K562 (cell line): Measurements from ENCODE around the gene TRIM2. TPM values are rescaled to one million over a fixed set of nuclear protein-coding genes. Genes with fewer than 3 reads are reported as not detected.

Source experiments
- ATAC-seq: fragments of 200-7000 bp; cut with Tn5 transposase; 3 replicates; pipeline ENCODE4 v1.9.1; 2020; ENCODE audit warnings: moderate library complexity
- BruUV-seq: library from RNA; stranded (reverse); fragments of 400-500 nt; replicated peaks from 2 replicates; lab custom pipeline; 2021; lab: Mats Ljungman, UMichigan
- CTCF ChIA-PET: fragments of 300-600 bp; formaldehyde crosslinking; extraction: SDS; loops from one replicate; lab custom pipeline; 2021; ENCODE audit warnings: low intra/inter-chr PET ratio; lab: Yijun Ruan, JAX
- POLR2A ChIA-PET: fragments of 300-600, 350-650 bp; sonication (Branson Sonifier 250); formaldehyde crosslinking; extraction: SDS; loops from one replicate; lab custom pipeline; 2021; ENCODE audit warnings: antibody characterized with exemption, inconsistent platforms; lab: Yijun Ruan, JAX
- DNase-seq, 4 experiments: peaks; one replicate each; pipeline versions ENCODE4 v3.0.0 to v3.0.0-alpha.2; 2011 to 2018; ENCODE audit warnings: low spot score in 3 of 4, mixed read lengths in 3 of 4; ENCODE audit errors: extremely low read depth in 1 of 4
- FAIRE-seq: peaks from 2 replicates; lab custom pipeline; 2011; peaks lifted over from hg19 to GRCh38; lab: Jason Lieb, UNC
- H2AFZ ChIP-seq: 2 replicates; pipeline ENCODE4 v1.6.0; 2011; ENCODE audit warnings: low read depth, low read length, control low read depth, inconsistent platforms
- H3K27ac ChIP-seq: fragments of 200-600 bp; 3 replicates; pipeline ENCODE4 v1.8.0; 2011; ENCODE audit warnings: low read depth, mild to moderate bottlenecking, control low read depth, inconsistent platforms, low read length, moderate library complexity, mixed read lengths; ENCODE audit errors: extremely low read depth
- H3K27me3 ChIP-seq, 2 experiments: fragments of 300-600 bp in 1 of 2; 2 replicates in 1 of 2; 3 replicates in 1 of 2; pipeline versions ENCODE4 v1.6.0 to v1.8.0; 2011; ENCODE audit warnings: inconsistent platforms in 2 of 2, low read length in 2 of 2, mild to moderate bottlenecking in 1 of 2, mixed read lengths in 1 of 2, moderate library complexity in 1 of 2; ENCODE audit not compliant: control insufficient read depth in 2 of 2, insufficient read depth in 2 of 2
- H3K36me3 ChIP-seq: fragments of 300-600 bp; 3 replicates; pipeline ENCODE4 v1.8.0; 2011; ENCODE audit warnings: mild to moderate bottlenecking, low read length, inconsistent platforms; ENCODE audit not compliant: control insufficient read depth, insufficient read depth
- H3K4me1 ChIP-seq, 2 experiments: fragments of 200-600 bp in 1 of 2; replicated peaks in 1 of 2; 2 replicates in 1 of 2; 3 replicates in 1 of 2; pipeline versions ENCODE4 v1.5.1 to v1.8.0; 2011; ENCODE audit warnings: inconsistent platforms in 2 of 2, low read length in 2 of 2, mild to moderate bottlenecking in 1 of 2, mixed read lengths in 1 of 2, moderate library complexity in 1 of 2; ENCODE audit not compliant: control insufficient read depth in 2 of 2, insufficient read depth in 2 of 2
- H3K4me2 ChIP-seq: 2 replicates; pipeline ENCODE4 v1.6.1; 2011; ENCODE audit warnings: low read length, control low read depth, inconsistent platforms, mixed read lengths; ENCODE audit not compliant: insufficient read depth
- H3K4me3 ChIP-seq: fragments of 200-600 bp; sonication (generic), shearing (Covaris generic); 2 replicates; pipeline ENCODE4 v1.5.1; 2016; ENCODE audit warnings: control low read depth, inconsistent platforms
- H3K79me2 ChIP-seq: fragments of 200-600 bp; 3 replicates; pipeline ENCODE4 v1.8.0; 2011; ENCODE audit warnings: low read length, inconsistent platforms; ENCODE audit not compliant: control insufficient read depth, insufficient read depth
- H3K9ac ChIP-seq, 2 experiments: 2 replicates each; pipeline versions ENCODE4 v1.6.0 to v1.6.1; 2011; ENCODE audit warnings: low read depth in 2 of 2, low read length in 2 of 2, control low read depth in 1 of 2, inconsistent platforms in 1 of 2, mild to moderate bottlenecking in 1 of 2, mixed read lengths in 1 of 2; ENCODE audit not compliant: insufficient read depth in 1 of 2
- H3K9me1 ChIP-seq: one replicate; pipeline ENCODE4 v1.6.0; 2011; ENCODE audit warnings: inconsistent platforms, mild to moderate bottlenecking, low read length, moderate library complexity; ENCODE audit not compliant: control insufficient read depth, insufficient read depth
- H3K9me3 ChIP-seq: replicated peaks from 2 replicates; pipeline ENCODE4 v1.5.1; 2011; ENCODE audit warnings: low read depth, low read length, inconsistent platforms; ENCODE audit not compliant: control insufficient read depth, insufficient read depth
- H4K20me1 ChIP-seq: replicated peaks from 2 replicates; pipeline ENCODE4 v1.6.1; 2011; ENCODE audit warnings: low read length, inconsistent platforms, mixed read lengths; ENCODE audit not compliant: control insufficient read depth, insufficient read depth
- BCL6 ChIP-seq: fragments of 250-450 bp; sonication (Bioruptor Pico); IDR thresholded peaks from 2 replicates; pipeline ENCODE4 v1.4.0; 2020
- C11orf30 ChIP-seq: fragments of 450-650 bp; IDR thresholded peaks from 2 replicates; pipeline ENCODE4 v1.6.1; 2016; ENCODE audit warnings: low read depth, mild to moderate bottlenecking
- CBX1 ChIP-seq: sonication (generic); IDR thresholded peaks from 2 replicates; pipeline ENCODE4 v1.6.1; 2016; ENCODE audit warnings: antibody characterized with exemption, low read depth, mild to moderate bottlenecking
- HNRNPLL ChIP-seq: fragments of 200-400 bp; formaldehyde crosslinking; IDR thresholded peaks from 2 replicates; pipeline ENCODE4 v1.6.1; 2017; ENCODE audit warnings: low read length, low read depth, mild to moderate bottlenecking; ENCODE audit not compliant: poor library complexity, severe bottlenecking
- NFYB ChIP-seq: IDR thresholded peaks from 2 replicates; pipeline ENCODE4 v1.6.1; 2011; ENCODE audit warnings: mild to moderate bottlenecking, moderate library complexity; ENCODE audit not compliant: insufficient read length; ENCODE audit errors: extremely low read depth
- PTRF ChIP-seq: fragments of 450-650 bp; IDR thresholded peaks from 2 replicates; pipeline ENCODE4 v1.6.1; 2016; ENCODE audit warnings: mild to moderate bottlenecking, missing genetic modification characterization, missing compliant biosample characterization
- SMARCA4 ChIP-seq: fragments of 450-650 bp; IDR thresholded peaks from 2 replicates; pipeline ENCODE4 v1.6.1; 2016
- TBP ChIP-seq: optimal IDR thresholded peaks from 2 replicates; pipeline ENCODE3; 2011; ENCODE audit warnings: low read depth, low read length, improper control_type of control experiment
- TEAD1 ChIP-seq, 2 experiments: fragments of 450-650 bp in 1 of 2; sonication (generic) in 1 of 2; formaldehyde crosslinking; IDR thresholded peaks; 2 replicates each; pipeline versions ENCODE4 v1.4.0 to v1.8.0; 2020 to 2022; ENCODE audit warnings: mild to moderate bottlenecking in 2 of 2, missing genetic modification reagents in 1 of 2
- TRIM28 ChIP-seq: fragments of 450-650 bp; IDR thresholded peaks from 2 replicates; pipeline ENCODE4 v1.6.1; 2017
- WGBS: fragments of 100-300 bp; shearing (Covaris generic); methylation state at CpG from one replicate; pipeline ENCODE4 v1.1.6; 2016; ENCODE audit warnings: low coverage, mixed read lengths; ENCODE audit not compliant: insufficient coverage; ENCODE audit errors: missing lambda C conversion rate; 5-methylcytosine and 5-hydroxymethylcytosine counted together
- in situ Hi-C: fragments of 300-500 bp; cut with MboI; formaldehyde crosslinking; loops from 4 replicates; pipeline ENCODE4 v1.15.0; 2018; ENCODE audit warnings: inconsistent platforms, mixed read lengths
- intact Hi-C: fragments of 100-400 bp; cut with micrococcal nuclease; formaldehyde crosslinking; loops from 2 replicates; pipeline ENCODE4 v1.14.2; 2022
- polyA plus RNA-seq, 8 experiments: library from polyadenylated mRNA; depleted of rRNA in 4 of 8; stranded (reverse) in 5 of 8; unstranded in 3 of 8; fragments of >200 nt; fragmentation: Nextera tagmentation in 2 of 8; fragmentation: Illumina TruSeq in 1 of 8; extraction: Ambion mirVana in 2 of 8; extraction: Trizol in 1 of 8; gene quantifications; 2 replicates each; pipeline versions ENCODE4 v1.2.1 to v1.2.3, GENCODE V29; 2011 to 2014; ENCODE audit warnings: inconsistent platforms in 1 of 8, missing spikeins in 1 of 8
- total RNA-seq, 7 experiments: library from RNA; depleted of rRNA in 6 of 7; stranded (reverse); fragments of >200 nt in 6 of 7; fragmentation: Illumina TruSeq in 2 of 7; extraction: Trizol in 2 of 7; gene quantifications; 2 replicates each; pipeline versions ENCODE4 v1.2.1 to v1.2.3, GENCODE V29; 2011 to 2021; ENCODE audit warnings: low replicate concordance in 1 of 7
- TF ChIP-seq, protein P1 (sequence below), 2 experiments: fragments of 250-450 bp in 1 of 2; fragments of 450-650 bp in 1 of 2; sonication (Bioruptor Pico) in 1 of 2; IDR thresholded peaks; 2 replicates each; pipeline versions ENCODE4 v1.6.1 to v1.8.0; 2016 to 2021; ENCODE audit warnings: mild to moderate bottlenecking in 2 of 2, moderate library complexity in 2 of 2, missing compliant biosample characterization in 1 of 2, missing genetic modification characterization in 1 of 2
- TF ChIP-seq, protein P2 (sequence below): fragments of 450-650 bp; IDR thresholded peaks from 2 replicates; pipeline ENCODE4 v1.7.0; 2016; ENCODE audit warnings: borderline replicate concordance

TRIM2 gene
- total and polyA plus RNA-seq, 9 of the 15 experiments (the other 6 are each of a cell fraction or from before 2014, with no cell fraction given): 0.01 to 0.41 (median 0.13) TPM; not detected in 1

DNA sequence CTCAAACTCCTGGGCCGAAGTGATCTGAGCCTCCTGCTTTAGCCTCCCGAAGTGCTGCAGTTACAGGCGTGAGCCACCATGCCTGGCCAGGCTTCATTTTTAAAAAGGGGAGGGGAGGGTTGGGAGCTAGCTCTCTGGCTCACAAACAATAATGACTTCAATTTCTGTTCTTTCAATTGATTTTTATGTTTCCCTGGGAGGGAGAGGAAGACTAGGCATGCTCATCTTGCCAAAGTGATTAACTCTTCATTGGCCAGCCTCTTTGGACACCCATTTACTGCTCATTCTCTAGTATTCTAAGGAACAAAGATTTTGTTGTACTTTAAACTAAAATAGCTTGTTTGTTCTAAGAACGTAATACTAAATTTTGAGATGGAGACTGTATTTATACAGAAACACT is 43.4 kb upstream of the TRIM2 start:
- Histone ChIP-seq H3K9me3 (no peaks in the 10 kb centered on the region), H3K4me1 (no peaks in the 10 kb centered on the region), H3K4me3 (no peak overlapping the region), H3K9me1 (peaks cover 3% of the 10 kb centered on the region), H3K79me2 (no peaks in the 10 kb centered on the region), H3K27me3 (peaks cover 2 to 11% of the 10 kb centered on the region in 2 experiments; a peak in 3 of 5 replicates), H3K9ac (no peak overlapping the region), H4K20me1 (no peaks in the 10 kb centered on the region), H3K36me3 (no peaks in the 10 kb centered on the region), H3K4me2 (no peak overlapping the region), H2AFZ (no peak overlapping the region), H3K27ac (no peak overlapping the region)
- no TSS peak for BruUV-seq
- CTCF ChIA-PET: no interaction called here
- no peak for FAIRE-seq
- no peak for DNase-seq
- 4% methylated on average over 4 of the region's 4 CpGs for WGBS
- no peak for ATAC-seq
- in situ Hi-C loops: no loop called here
- POLR2A ChIA-PET: interaction anchor here (0.5 to 0.6 kb wide), 3 partner anchors 55 to 918 kb away, joined by 3 to 4 read pairs (median 3); no protein-coding TSS in a partner anchor
- intact Hi-C loops: no loop called here
- TF ChIP-seq NFYB (no peak), PTRF (tag) (no peak), CBX1 (no peak), TRIM28 (no peak), C11orf30 (no peak), TBP (no peak), HNRNPLL (no peak), SMARCA4 (no peak), BCL6 (no peak), TEAD1 (CRISPR knock-in tag; IDR thresholded peaks at IDR 0.05) (no peak)
- TF ChIP-seq, protein P1, sequence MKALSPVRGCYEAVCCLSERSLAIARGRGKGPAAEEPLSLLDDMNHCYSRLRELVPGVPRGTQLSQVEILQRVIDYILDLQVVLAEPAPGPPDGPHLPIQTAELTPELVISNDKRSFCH (CRISPR knock-in tag; IDR thresholded peaks at IDR 0.05): no peak
- TF ChIP-seq, protein P1 (tag; IDR thresholded peaks at IDR 0.05): no peak
- TF ChIP-seq, protein P2, sequence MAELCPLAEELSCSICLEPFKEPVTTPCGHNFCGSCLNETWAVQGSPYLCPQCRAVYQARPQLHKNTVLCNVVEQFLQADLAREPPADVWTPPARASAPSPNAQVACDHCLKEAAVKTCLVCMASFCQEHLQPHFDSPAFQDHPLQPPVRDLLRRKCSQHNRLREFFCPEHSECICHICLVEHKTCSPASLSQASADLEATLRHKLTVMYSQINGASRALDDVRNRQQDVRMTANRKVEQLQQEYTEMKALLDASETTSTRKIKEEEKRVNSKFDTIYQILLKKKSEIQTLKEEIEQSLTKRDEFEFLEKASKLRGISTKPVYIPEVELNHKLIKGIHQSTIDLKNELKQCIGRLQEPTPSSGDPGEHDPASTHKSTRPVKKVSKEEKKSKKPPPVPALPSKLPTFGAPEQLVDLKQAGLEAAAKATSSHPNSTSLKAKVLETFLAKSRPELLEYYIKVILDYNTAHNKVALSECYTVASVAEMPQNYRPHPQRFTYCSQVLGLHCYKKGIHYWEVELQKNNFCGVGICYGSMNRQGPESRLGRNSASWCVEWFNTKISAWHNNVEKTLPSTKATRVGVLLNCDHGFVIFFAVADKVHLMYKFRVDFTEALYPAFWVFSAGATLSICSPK: no peak
